Hepatocyte (in vitro differentiated cells): ENCODE data around the gene SYCE1L. TPM values are rescaled to one million over a fixed set of nuclear protein-coding genes. Genes with fewer than 3 reads are reported as not detected.

Experiments
- DNase-seq: peaks from one replicate; pipeline ENCODE4 v3.0.0-alpha.2; 2016; ENCODE audit warnings: low spot score
- H2AFZ ChIP-seq: fragments of 200-600 bp; sonication (generic); 2 replicates; pipeline ENCODE4 v1.6.0; 2016; ENCODE audit warnings: antibody characterized with exemption, mild to moderate bottlenecking
- H3K27ac ChIP-seq: fragments of 200-600 bp; sonication (generic); 2 replicates; pipeline ENCODE4 v1.5.1; 2016; ENCODE audit warnings: mild to moderate bottlenecking
- H3K27me3 ChIP-seq: fragments of 200-600 bp; sonication (generic); 2 replicates; pipeline ENCODE4 v1.6.1; 2016
- H3K36me3 ChIP-seq: fragments of 200-600 bp; sonication (generic); replicated peaks from 2 replicates; pipeline ENCODE4 v1.5.1; 2016; ENCODE audit warnings: low read depth; ENCODE audit not compliant: insufficient read depth
- H3K4me1 ChIP-seq: fragments of 200-600 bp; sonication (generic); 2 replicates; pipeline ENCODE4 v1.5.1; 2016; ENCODE audit warnings: mild to moderate bottlenecking, moderate library complexity; ENCODE audit not compliant: insufficient read depth
- H3K4me2 ChIP-seq: fragments of 200-600 bp; sonication (generic); 2 replicates; pipeline ENCODE4 v1.6.0; 2016
- H3K4me3 ChIP-seq: fragments of 200-600 bp; sonication (generic); 2 replicates; pipeline ENCODE4 v1.5.1; 2016; ENCODE audit warnings: mild to moderate bottlenecking
- H3K79me2 ChIP-seq: fragments of 200-600 bp; sonication (generic); 2 replicates; pipeline ENCODE4 v1.6.0; 2017; ENCODE audit warnings: mild to moderate bottlenecking
- H3K9me2 ChIP-seq: fragments of 200-600 bp; sonication (generic); replicated peaks from 2 replicates; pipeline ENCODE4 v1.6.0; 2017; ENCODE audit warnings: mild to moderate bottlenecking; ENCODE audit not compliant: insufficient read depth
- H3K9me3 ChIP-seq: fragments of 200-600 bp; sonication (generic); 2 replicates; pipeline ENCODE4 v1.5.1; 2016; ENCODE audit warnings: low read depth, mild to moderate bottlenecking
- H4K20me1 ChIP-seq: fragments of 200-600 bp; sonication (generic); 2 replicates; pipeline ENCODE4 v1.6.0; 2016; ENCODE audit warnings: mild to moderate bottlenecking; ENCODE audit not compliant: insufficient read depth, poor library complexity, severe bottlenecking
- EZH2 ChIP-seq: fragments of 200-600 bp; sonication (generic); IDR thresholded peaks from 2 replicates; pipeline ENCODE4 v1.6.1; 2016; ENCODE audit warnings: antibody characterized with exemption, mild to moderate bottlenecking, borderline replicate concordance
- EZH2phosphoT487 ChIP-seq: fragments of 200-600 bp; sonication (generic); IDR thresholded peaks from one replicate; pipeline ENCODE4 v1.6.1; 2018; ENCODE audit warnings: antibody characterized with exemption, mild to moderate bottlenecking, low read depth, moderate library complexity; ENCODE audit not compliant: unreplicated experiment, severe bottlenecking
- WGBS: methylation state at CpG from one replicate; pipeline ENCODE4 v1.1.6; 2016; ENCODE audit warnings: low lambda C conversion rate; ENCODE audit errors: missing lambda C conversion rate; 5-methylcytosine and 5-hydroxymethylcytosine counted together
- polyA plus RNA-seq: library from polyadenylated mRNA; unstranded; fragments of >200 nt; fragmentation: Nextera tagmentation; extraction: Ambion mirVana; gene quantifications from 2 replicates; pipeline ENCODE4 v1.2.1, GENCODE V29; 2016
- total RNA-seq: library from RNA; depleted of rRNA; stranded (reverse); fragments of >200 nt; gene quantifications from 2 replicates; pipeline ENCODE4 v1.2.3, GENCODE V29; 2014
- TF ChIP-seq, protein P1 (sequence below): fragments of 200-600 bp; sonication (generic); IDR thresholded peaks from 2 replicates; pipeline ENCODE4 v1.5.1; 2016; ENCODE audit warnings: antibody characterized with exemption, mild to moderate bottlenecking; ENCODE audit not compliant: poor library complexity

SYCE1L gene, protein sequence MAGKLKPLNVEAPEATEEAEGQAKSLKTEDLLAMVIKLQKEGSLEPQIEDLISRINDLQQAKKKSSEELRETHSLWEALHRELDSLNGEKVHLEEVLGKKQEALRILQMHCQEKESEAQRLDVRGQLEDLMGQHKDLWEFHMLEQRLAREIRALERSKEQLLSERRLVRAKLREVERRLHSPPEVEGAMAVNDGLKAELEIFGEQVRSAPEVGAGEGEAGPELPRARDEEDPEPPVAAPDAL
- 2.6 TPM in 1 of 2 replicates, not detected in the other for total RNA-seq
- polyA plus RNA-seq, result 8.2 and 16.6 TPM in 2 replicates

DNA sequence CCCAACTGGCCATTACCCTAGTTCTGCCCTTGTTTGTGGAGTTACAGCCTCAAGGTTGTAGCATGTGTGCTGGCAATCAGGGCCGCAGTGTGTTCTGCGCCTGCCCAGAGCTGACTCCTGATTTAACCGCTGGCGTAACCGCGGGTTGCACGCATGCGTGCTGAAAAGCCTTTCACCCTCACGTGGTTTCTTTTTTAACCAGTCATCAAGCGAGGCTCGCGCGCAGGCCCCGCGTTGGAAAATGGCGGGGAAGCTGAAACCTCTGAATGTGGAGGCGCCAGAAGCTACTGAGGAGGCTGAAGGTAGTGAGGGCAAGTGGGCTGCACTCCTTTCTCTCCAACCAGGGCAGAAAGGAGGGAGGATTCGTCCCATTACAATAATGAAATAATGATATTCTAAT, at the start of gene SYCE1L:
TSS of gene SYCE1L (plus strand) at position 198 of the 400 bp plus-strand sequence. CDS start at position 242, 44 bp downstream.
- Histone ChIP-seq H4K20me1 (no peaks in the 10 kb centered on the region), H3K36me3 (no peaks in the 10 kb centered on the region), H3K9me2 (no peaks in the 10 kb centered on the region), H2AFZ (no peak within 1 kb of the TSS), H3K79me2 (no peaks in the 10 kb centered on the region), H3K4me2 (no peak within 1 kb of the TSS), H3K9me3 (no peaks in the 10 kb centered on the region), H3K4me1 (no peaks in the 10 kb centered on the region), H3K4me3 (no peak within 1 kb of the TSS), H3K27ac (no peak within 1 kb of the TSS), H3K27me3 (no peaks in the 10 kb centered on the region)
- WGBS, result 93% methylated on average over 18 of the region's 18 CpGs
- DNase-seq, result no peak
- no peak for TF ChIP-seq EZH2
- TF ChIP-seq EZH2phosphoT487, result no peak
- TF ChIP-seq, protein P1, sequence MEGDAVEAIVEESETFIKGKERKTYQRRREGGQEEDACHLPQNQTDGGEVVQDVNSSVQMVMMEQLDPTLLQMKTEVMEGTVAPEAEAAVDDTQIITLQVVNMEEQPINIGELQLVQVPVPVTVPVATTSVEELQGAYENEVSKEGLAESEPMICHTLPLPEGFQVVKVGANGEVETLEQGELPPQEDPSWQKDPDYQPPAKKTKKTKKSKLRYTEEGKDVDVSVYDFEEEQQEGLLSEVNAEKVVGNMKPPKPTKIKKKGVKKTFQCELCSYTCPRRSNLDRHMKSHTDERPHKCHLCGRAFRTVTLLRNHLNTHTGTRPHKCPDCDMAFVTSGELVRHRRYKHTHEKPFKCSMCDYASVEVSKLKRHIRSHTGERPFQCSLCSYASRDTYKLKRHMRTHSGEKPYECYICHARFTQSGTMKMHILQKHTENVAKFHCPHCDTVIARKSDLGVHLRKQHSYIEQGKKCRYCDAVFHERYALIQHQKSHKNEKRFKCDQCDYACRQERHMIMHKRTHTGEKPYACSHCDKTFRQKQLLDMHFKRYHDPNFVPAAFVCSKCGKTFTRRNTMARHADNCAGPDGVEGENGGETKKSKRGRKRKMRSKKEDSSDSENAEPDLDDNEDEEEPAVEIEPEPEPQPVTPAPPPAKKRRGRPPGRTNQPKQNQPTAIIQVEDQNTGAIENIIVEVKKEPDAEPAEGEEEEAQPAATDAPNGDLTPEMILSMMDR, result no peak

DNA sequence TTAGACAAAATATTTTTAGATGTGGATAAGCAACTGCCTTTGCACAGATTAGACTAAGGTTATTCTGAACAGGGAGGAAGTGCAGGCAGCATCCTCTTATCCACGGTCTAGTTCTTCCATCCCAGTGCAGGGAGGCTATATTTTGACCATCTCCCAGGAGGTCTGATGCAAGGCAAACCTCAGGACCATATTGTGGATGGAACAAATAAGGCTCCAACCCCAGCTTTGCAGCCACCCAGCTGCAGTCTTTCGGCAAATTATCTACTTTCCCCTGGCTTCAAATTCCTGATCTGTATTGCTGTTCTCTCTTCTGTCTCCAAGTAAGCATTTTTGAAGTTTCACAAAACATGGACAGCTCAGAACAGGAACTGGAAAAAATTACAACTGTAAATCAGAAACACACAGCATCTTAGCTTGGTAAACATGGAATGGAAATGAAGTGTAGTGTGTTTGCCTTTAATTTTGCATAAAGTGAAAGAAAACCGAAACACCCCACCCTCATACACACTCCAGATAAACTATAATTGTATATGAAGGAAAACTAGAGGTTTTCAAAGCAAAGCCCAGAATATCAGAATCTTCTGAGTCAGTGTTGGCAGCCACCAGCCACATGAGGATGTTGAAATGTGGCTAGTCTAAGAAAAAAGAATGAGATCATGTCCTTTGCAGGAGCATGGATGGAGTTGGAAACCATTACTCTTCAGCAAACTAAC, 41.7 kb upstream of the SYCE1L start:
- no peaks in the 10 kb centered on the region for H3K79me2 ChIP-seq
- no peak overlapping the region for H3K4me3 ChIP-seq
- no peaks in the 10 kb centered on the region for H3K36me3 ChIP-seq
- no peaks in the 10 kb centered on the region for H3K9me3 ChIP-seq
- H2AFZ ChIP-seq, result no peak overlapping the region
- no peaks in the 10 kb centered on the region for H3K9me2 ChIP-seq
- no peak overlapping the region for H3K27ac ChIP-seq
- H3K4me1 ChIP-seq, result no peaks in the 10 kb centered on the region
- 56% methylated on average over 3 of the region's 3 CpGs for WGBS
- no peaks in the 10 kb centered on the region for H3K27me3 ChIP-seq
- no peaks in the 10 kb centered on the region for H4K20me1 ChIP-seq
- DNase-seq, result no peak
- TF ChIP-seq, protein P1, result no peak
- TF ChIP-seq EZH2phosphoT487 (no peak), EZH2 (no peak)
- H3K4me2 ChIP-seq, result no peak overlapping the region

DNA sequence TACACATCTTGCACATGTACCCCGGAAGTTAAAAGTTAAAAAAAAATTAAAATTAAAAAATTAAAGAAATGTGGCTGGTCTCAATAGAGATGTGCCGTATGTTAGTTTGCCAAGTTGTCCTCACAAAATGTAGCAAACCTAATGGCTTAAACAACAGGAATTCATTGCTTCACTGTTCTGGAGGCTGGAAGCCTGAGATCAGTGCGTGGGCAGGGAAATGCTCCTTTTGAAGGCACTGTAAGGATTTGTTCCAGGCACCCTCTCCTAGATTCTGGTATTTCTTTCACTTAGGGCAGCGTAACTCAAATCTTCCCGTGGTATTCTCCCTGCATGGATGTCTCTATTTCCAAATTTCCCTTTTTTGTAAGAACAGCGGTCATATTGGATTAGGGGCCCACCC, 40.9 kb upstream of the SYCE1L start:
- no peaks in the 10 kb centered on the region for H3K9me2 ChIP-seq
- H2AFZ ChIP-seq, result no peak overlapping the region
- no peaks in the 10 kb centered on the region for H3K9me3 ChIP-seq
- TF ChIP-seq EZH2 (no peak), EZH2phosphoT487 (no peak)
- TF ChIP-seq, protein P1, result no peak
- H3K27me3 ChIP-seq, result no peaks in the 10 kb centered on the region
- H3K4me2 ChIP-seq, result no peak overlapping the region
- no peaks in the 10 kb centered on the region for H3K36me3 ChIP-seq
- H3K4me3 ChIP-seq, result no peak overlapping the region
- H4K20me1 ChIP-seq, result no peaks in the 10 kb centered on the region
- 90% methylated on average over 6 of the region's 6 CpGs for WGBS
- no peak for DNase-seq
- H3K4me1 ChIP-seq, result no peaks in the 10 kb centered on the region
- no peak overlapping the region for H3K27ac ChIP-seq
- no peaks in the 10 kb centered on the region for H3K79me2 ChIP-seq
